Measurements from ENCODE around the gene SHC4.
A peak's percentile ranks its signal among the peaks of the same experiment; 100 is the strongest.

Gene SHC4

GRCh38 chr15:48967336-48967735 lies 3.6 kb upstream of the SHC4 start:
- DNase-seq, result no peak

DNA sequence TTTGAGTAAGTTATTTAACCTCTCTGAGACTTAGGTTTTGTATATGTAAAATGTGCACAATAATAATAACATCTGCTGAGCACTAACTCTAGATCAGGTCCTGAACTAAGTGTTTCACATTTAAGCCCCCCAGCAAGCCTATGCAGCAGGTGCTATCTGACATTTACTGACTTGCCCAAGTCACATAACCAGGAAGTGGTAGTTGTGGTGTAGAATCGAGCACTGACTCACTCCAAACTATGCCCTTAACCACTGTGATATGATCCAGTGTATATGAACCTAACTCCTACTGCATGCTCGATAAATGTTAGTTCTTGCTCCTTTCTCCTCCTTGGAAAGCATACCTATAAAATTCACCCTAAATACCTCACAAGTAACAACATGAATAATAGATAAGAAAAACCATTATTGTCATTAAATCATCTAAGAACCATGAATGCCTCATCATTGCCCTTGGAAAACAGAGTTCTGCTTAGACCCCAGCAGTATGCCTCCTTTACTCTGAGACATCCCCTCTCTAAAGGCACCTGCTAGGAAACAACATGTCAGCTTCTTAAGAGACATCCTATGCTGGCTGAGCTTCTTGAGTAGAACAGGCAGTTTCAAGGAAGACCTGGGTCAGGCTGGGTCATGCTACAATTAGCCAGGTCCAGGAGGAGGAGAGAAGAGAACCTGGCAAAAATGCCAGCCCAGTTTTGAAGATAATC lies 3.0 kb upstream of the SHC4 start:
- DNase-seq, result no peak

- DNase-seq, result no peak
Observed at GRCh38 chr15:48965972-48966371, 2.3 kb upstream of the SHC4 start.

DNA sequence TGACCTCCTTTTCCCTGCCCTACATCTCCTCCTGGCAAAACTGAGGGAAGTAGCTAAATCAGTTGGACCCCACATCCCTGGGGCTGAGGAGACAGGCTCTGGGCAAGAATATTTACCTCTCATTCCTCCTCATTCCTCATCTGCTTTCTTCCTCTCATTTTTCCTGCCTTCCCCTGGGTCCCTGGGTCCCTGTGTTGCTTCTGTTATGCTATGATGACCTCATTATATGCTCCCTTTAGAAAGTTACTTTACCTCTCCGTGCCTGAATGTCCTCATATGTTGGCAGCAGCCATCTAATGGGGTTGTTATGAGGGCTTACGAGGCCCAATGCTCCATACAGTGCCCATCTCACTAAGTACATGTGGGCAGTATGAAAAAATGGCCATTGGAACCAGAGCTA lies 1.2 kb upstream of the SHC4 start:
- DNase-seq, result no peak

- DNase-seq, result no peak
Observed at GRCh38 chr15:48962662-48963523, 826 bp downstream of the SHC4 start.

GRCh38 chr15:48955967-48956366 lies 7.8 kb downstream of the SHC4 start:
- DNase-seq, result no peak

DNA sequence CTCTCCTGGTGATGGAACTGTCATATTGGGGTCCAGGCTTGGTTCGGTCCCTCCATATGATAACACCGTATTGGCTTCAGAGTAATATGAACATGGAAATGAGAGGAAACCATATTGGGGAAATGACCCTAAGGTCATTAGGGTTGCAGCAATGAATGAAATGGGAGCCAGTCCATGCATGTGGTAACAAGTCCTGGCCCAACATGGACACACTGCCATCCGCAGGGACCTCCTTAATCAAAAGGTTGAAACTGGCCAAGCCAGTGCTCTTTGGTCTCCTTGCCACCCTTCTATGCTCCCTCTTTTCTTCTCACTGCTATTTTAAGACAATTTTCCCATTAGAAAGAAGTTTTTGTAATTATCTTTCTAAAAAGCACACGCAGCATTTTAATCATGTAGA lies 8.3 kb downstream of the SHC4 start:
- DNase-seq, result no peak

DNA sequence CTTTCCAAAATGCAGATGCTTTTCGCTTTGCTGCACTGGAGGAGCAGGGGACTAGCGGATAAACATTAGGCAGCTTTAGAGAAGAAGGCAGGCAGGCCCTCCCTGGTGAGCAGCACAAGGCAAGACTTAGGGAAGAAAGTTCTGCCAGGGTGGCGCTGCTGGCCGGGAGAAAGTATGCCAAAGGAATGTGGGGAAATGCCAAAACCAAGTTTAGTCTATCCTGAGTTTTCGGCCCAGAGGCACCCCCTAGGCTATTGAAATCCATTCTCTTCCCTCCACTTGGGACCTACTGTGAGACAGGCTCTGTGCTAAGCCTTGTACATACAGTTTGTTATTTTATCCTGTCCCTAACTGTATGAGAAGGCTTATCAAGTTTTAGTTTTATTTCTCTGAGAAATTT lies 9.2 kb downstream of the SHC4 start:
- no peak for DNase-seq

DNA sequence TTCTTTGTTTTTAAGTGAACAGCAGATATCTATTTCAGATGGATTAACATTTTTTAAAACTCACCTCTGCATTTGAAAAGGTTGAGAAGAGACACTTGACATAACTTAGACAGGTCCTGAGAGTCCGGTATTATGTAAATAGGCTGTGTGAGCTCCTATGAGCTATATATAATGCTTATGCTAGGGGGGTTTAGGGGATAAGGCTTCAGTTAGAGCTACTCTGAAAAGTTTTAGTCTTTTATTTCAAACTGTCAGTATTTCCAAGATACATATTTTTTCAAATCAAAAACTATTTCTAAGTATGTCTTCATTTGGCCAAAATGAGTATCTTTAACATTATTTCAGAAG lies 16.9 kb downstream of the SHC4 start:
- no peak for DNase-seq

- DNase-seq, result no peak
Observed at GRCh38 chr15:48946074-48946839, 17.5 kb downstream of the SHC4 start.

DNA sequence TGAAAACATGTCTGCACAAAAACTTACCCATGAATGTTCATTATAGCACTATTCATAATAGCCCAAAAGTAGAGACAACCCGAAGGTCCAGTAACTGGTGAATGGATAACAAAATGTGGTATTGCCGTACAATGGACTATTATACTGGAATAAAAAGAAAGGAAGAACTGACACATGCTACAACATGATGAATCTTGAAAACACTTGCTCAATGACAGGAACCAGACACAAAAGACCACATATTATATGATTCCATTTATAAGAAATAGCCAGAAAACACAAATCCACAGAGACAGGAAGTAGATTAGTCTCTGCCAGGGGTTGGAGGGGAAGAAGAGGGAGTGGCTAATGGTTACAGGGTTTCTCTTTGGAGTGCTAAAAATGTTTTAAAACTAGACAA lies 18.3 kb downstream of the SHC4 start:
- DNase-seq, result no peak

DNA sequence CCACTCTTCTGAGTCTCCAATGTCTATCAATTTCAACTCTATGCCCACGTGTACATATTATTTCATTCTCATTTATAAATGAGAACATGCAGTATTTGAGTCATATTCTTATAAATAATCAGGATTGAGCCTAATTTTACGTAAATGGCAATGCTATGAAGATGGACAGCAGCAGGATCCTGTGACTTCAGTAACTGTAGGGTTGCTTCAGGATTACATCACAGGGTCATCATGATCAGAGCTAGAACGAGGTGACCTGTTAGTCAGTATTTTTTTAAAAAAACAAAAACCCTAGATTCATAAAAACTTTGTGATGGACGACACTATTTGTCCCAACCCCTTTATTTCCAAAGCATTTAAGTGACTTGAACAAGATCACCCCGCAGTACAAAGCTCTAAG lies 21.8 kb downstream of the SHC4 start:
- no peak for DNase-seq

- DNase-seq, result no peak
Observed at GRCh38 chr15:48940508-48940907, 23.2 kb downstream of the SHC4 start.

DNA sequence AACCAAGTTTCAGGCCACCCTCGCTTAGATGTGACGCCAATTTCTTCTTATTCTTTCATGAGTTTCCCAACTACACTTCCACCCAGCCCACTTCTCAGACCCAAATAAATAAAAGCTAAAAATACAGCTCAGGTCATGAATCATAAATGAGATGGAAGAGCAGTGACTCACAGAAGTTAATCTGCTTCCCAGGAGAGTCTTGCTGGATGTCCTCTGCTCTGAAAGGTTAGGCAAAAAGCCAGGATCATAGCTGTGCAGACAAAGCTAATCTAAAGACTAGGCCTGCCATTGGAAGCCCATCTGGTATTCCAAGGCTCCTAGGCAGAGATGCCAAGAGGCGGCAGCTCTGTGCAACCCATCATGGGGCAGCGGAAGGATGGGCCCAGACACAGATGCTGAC lies 24.1 kb downstream of the SHC4 start:
- DNase-seq, result no peak

DNA sequence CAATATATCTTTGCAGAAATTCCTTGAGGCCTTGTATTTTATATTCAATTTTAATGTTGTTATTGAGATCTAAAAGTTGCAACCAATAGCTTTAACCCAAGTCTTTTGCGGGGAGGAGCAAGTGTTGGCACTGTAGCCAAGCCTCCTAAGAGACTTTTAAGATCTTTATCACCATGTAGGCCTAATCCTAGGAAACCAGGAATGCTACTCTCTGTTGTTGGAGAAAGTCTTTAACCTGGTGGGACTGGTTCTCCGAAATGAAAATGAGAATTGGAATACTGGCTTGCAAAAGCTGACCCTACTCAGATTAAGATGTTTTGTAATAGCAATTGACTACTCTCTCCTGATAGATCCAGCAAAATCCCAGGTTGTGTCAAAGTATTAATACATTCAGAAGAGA lies 25.8 kb downstream of the SHC4 start:
- no peak for DNase-seq

DNA sequence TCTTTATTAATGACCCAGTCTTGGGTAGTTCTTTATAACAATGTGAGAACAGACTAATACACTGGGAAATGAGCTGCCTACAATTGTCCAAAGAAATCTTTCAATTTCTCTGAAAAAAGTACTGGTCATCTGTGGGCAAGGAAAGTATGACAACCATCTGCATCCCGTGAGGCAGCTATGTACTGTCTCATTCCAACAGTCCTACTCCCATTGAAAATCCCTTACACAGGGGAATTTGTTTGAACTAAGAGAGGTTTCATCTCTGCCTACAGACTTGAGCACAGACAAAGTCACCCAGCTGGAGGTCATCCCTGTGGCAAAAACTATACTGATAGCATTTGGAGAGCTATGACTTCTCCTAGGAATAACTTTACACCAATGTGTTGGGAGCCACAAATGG lies 27.1 kb downstream of the SHC4 start:
- DNase-seq, result no peak

DNA sequence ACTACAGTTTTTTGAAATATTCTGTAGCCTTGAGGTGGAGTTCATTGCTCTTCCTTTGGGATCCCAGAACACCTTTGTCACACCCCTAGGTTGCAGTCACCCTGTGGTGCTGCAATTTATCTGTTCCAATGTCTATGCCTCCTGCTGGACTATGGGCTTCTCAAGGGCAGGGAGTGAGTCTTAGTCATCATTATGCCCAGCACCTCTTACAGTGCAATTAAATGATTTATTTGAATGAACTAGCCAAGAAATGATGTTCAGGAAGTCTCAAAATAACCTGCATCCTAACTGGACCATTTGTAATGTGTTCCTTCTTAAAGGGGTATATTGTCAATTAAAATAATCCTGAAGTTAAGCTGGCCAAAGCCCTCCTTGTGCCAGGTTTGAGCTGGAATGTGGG lies 28.5 kb downstream of the SHC4 start:
- no peak for DNase-seq

GRCh38 chr15:48930735-48931134 lies 33.0 kb downstream of the SHC4 start:
- no peak for DNase-seq

DNA sequence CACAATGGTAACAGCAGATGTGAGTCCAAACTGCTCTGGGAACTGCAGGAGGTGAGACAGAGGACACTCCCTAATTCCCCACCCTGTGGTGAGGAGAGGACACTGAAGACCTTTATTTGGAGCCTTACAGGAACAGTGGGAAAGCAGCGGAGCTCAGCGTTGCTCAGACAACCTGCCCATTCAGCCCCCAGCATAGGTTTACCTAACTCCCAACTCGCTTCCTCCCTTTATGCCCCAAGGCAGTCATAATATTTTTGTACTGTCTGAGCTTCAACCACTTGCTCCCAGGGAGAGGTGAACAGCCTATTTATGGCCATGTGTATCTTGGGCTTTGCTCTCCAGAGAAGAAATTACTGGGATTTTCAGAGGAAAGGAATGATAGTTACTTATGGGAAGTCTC lies 34.1 kb downstream of the SHC4 start:
- no peak for DNase-seq

GRCh38 chr15:48928877-48929538 lies 34.7 kb downstream of the SHC4 start:
- peak; percentile 27 to 32 for DNase-seq

GRCh38 chr15:48925714-48926223 lies 38.0 kb downstream of the SHC4 start:
- DNase-seq, result no peak

DNA sequence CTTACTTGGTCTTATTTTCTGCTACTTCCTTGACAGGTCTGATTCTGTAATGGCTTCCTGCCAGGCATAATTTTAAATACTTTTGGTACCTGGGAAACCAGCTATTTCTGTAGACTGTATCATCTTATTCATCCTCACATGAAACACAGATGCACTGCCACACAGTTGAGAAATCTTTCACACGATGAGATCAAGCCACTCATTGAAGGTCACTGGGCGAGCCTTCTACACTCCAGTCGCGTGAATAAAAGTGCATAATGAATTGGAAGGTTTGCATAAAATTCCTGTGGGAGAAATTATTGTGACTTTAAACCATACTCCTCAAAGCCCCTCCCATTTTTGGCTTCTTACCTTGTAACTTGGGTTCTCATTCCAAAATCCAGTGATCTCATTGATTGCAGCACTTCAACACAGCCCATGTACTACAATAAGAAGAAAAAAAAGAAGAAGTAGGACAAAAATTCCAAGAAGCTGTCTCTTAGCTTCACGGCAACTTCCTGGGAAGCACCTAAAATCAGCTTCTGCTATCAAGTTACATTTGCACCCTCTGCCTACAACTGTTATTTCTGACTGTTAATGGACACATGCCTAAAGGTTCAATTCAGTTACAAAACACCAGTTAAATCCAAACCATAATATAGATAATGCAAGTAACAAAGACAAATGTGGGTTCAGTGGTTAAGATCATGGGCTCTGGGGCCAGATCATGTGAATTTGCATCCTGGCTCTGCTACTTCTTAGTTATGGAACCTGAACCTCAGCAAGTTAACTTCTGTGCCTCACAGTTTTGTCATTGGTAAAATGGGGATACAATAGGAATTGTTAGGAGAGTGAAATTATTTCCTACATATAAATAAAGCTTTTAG lies 39.0 kb downstream of the SHC4 start:
- DNase-seq, result no peak

All from stimulated activated CD4-positive, alpha-beta T cell treated with anti-CD3 and anti-CD28 coated beads, Interleukin-2, amount 100 ng/mL, for 48 hours (primary cell).